Naive B cell (primary cell): ENCODE data around the gene PNLIPRP2. TPM values are rescaled to one million over a fixed set of nuclear protein-coding genes. Genes with fewer than 3 reads are reported as not detected.

ENCODE experiments used
- ATAC-seq, 2 donors: fragments of 150-1000 bp; cut with Tn5 transposase; 2 replicates each; pipeline ENCODE4 v1.10.0; 2021; ENCODE audit warnings: low read depth in 2 of 2, mild to moderate bottlenecking in 2 of 2, moderate library complexity in 2 of 2
- DNase-seq: peaks from one replicate; pipeline ENCODE4 v3.0.0; 2022
- H3K27ac Mint-ChIP-seq, 6 donors: one replicate each; pipeline ENCODE4 v1.8.0; 2020 to 2022; ENCODE audit warnings: mild to moderate bottlenecking in 6 of 6, mixed read lengths in 6 of 6, moderate library complexity in 5 of 6, inconsistent platforms in 2 of 6
- H3K27me3 Mint-ChIP-seq, 3 donors: one replicate each; pipeline ENCODE4 v1.8.0; 2021 to 2022; ENCODE audit warnings: mixed read lengths in 3 of 3, mild to moderate bottlenecking in 1 of 3
- H3K36me3 Mint-ChIP-seq, 2 donors: one replicate each; pipeline ENCODE4 v1.8.0; 2020 to 2022; ENCODE audit warnings: mixed read lengths in 2 of 2, inconsistent platforms in 1 of 2, mild to moderate bottlenecking in 1 of 2
- H3K4me1 Mint-ChIP-seq, 3 donors: one replicate each; pipeline ENCODE4 v1.8.0; 2020 to 2022; ENCODE audit warnings: mixed read lengths in 3 of 3, inconsistent platforms in 1 of 3, mild to moderate bottlenecking in 1 of 3, moderate library complexity in 1 of 3
- H3K4me3 Mint-ChIP-seq, 8 donors: one replicate each; pipeline ENCODE4 v1.8.0; 2020 to 2022; ENCODE audit warnings: mild to moderate bottlenecking in 8 of 8, mixed read lengths in 8 of 8, moderate library complexity in 8 of 8, inconsistent platforms in 2 of 8
- H3K9me3 Mint-ChIP-seq, 7 donors: one replicate each; pipeline ENCODE4 v1.8.0; 2020 to 2022; ENCODE audit warnings: mixed read lengths in 7 of 7, mild to moderate bottlenecking in 5 of 7, inconsistent platforms in 2 of 7, moderate library complexity in 1 of 7
- polyA plus RNA-seq, 6 donors: library from polyadenylated mRNA; unstranded; fragments of 300-500 nt; fragmentation: Illumina TruSeq; gene quantifications; one replicate each; pipeline ENCODE4 v1.2.3, GENCODE V29; 2021; ENCODE audit warnings: low read depth in 6 of 6

PNLIPRP2 gene
- polyA plus RNA-seq, 6 donors from 2014 or later, result not detected

DNA sequence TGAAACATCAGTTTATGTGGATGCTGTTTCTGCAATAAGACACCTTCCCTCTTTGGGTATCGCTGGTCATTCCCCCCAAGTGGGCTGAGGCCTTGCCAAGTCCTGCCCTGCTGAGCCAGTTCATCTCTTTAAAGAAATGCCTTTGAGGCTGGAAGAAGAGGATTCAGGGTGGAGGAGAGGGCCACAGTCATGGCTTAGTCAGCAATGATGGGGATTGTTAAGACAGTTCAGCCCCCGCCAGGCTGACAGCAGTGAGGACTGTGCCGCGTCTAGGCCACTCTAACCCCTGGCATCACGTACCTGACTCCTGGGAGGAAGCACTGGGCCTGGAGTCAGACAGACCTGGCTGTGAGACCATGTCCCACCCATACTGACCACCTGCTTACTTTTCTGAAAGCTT is 48.3 kb downstream of the PNLIPRP2 start:
- peaks cover 9 to 14% (median 14%) of the 10 kb centered on the region in 3 donors for H3K27me3 Mint-ChIP-seq
- no peak overlapping the region for H3K4me3 Mint-ChIP-seq
- ATAC-seq, result no peak
- H3K27ac Mint-ChIP-seq, result no peak overlapping the region
- no peak for DNase-seq
- no peaks in the 10 kb centered on the region for H3K36me3 Mint-ChIP-seq
- H3K9me3 Mint-ChIP-seq, result peaks cover 0 to 5% (median 2%) of the 10 kb centered on the region in 7 donors
- H3K4me1 Mint-ChIP-seq, result no peaks in the 10 kb centered on the region

DNA sequence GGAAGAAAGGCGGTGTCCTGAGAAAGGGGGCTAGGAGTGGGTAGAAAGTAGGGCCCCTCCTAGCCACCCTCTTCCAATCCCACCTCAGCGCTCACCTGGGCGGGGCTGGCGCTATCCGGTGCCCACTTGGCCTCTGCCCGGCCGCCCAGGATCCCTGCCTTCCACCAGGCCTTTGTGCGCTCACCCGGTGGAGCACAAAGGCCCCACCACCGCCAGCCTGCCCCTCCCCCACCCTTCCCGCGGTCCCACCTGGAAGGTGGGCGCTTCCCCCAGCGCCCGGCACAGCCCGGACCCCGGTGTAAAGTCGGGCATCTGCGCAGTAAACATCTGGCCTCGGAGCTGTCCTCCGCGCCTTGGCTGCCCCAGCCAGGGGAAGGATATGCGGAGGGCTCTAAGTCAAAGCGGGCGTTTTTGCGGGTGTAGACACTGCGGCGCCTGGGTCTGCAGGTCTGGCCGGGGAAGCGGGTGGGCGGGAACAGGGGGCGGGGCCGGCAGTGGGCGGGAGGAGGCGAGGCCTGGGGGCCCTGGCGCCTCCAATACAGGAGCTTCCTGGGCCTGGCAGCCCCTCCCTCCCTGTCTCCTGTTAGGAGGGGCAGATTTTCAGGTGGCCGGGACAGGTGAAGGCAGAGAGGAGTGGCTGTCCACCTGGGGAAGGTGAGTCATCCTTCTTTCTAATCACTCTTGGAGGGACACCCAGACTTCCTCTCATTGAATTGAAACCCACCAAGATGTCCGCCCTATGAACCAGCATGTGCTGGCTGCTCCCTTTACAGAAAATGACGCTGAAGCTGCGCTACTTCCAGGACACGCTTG is 49.3 kb downstream of the PNLIPRP2 start:
- Mint-ChIP-seq H3K27me3 (peaks cover 9 to 14% (median 14%) of the 10 kb centered on the region in 3 donors), H3K36me3 (no peaks in the 10 kb centered on the region), H3K4me3 (no peak overlapping the region), H3K27ac (no peak overlapping the region), H3K4me1 (no peaks in the 10 kb centered on the region), H3K9me3 (peaks cover 0 to 5% (median 2%) of the 10 kb centered on the region in 7 donors)
- ATAC-seq (no peak), DNase-seq (no peak)

DNA sequence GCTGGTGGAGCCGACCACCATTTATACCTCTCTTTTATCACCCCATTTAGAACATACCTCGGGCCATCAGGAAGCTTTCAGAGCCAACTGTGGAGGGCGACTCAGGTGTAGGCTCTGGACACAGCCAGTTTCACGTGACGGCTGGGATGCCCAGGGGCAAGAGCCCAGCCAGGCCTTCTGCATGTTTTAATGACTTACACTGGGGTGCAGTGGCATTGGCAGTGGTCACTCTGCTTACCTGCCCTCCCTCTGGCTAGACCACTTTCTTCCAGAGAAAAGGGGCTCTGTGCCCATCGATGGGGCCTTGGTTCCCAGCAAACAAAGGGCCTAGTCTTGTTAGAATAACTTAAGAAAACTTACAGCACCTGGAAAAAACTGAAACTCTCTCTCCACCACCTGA is 50.0 kb downstream of the PNLIPRP2 start:
- no peaks in the 10 kb centered on the region for H3K4me1 Mint-ChIP-seq
- ATAC-seq (no peak), DNase-seq (no peak)
- peaks cover 0 to 5% (median 2%) of the 10 kb centered on the region in 7 donors for H3K9me3 Mint-ChIP-seq
- H3K36me3 Mint-ChIP-seq, result no peaks in the 10 kb centered on the region
- peaks cover 9 to 14% (median 14%) of the 10 kb centered on the region in 3 donors for H3K27me3 Mint-ChIP-seq
- H3K27ac Mint-ChIP-seq, result no peak overlapping the region
- H3K4me3 Mint-ChIP-seq, result no peak overlapping the region

DNA sequence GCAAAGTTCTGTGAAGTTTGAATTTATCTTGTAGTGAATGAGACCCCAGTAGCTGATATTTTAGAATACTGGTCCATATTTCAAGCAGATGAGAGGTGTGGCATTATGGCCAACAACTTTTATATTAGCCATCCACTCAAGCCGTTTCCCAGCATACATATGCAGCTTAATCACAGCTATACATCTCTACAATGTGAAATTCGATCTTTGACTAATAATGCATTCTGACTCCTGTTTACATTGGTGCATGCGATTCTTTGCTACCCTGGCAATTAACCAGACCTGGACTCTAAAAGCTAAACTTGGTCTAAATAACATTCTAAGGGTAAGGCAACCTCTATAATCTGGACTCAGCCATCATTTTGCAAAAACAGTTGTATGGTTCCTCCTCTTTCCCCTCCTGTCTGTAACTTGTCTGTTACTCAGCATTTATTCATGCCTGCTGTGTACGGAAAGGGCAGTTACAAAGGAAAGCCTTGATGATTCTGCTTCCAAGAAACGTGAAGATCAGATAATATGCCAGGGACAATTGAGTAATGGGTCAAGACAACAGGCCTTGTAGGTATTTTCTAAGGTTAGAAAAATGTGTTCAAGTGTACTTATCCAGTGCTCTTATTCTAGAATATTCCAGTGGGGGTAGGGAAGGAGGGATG is 50.6 kb downstream of the PNLIPRP2 start:
- Mint-ChIP-seq H3K4me3 (no peak overlapping the region), H3K27me3 (peaks cover 9 to 14% (median 14%) of the 10 kb centered on the region in 3 donors), H3K36me3 (no peaks in the 10 kb centered on the region), H3K27ac (no peak overlapping the region), H3K9me3 (peaks cover 0 to 5% (median 2%) of the 10 kb centered on the region in 7 donors), H3K4me1 (no peaks in the 10 kb centered on the region)
- DNase-seq (no peak), ATAC-seq (no peak)

DNA sequence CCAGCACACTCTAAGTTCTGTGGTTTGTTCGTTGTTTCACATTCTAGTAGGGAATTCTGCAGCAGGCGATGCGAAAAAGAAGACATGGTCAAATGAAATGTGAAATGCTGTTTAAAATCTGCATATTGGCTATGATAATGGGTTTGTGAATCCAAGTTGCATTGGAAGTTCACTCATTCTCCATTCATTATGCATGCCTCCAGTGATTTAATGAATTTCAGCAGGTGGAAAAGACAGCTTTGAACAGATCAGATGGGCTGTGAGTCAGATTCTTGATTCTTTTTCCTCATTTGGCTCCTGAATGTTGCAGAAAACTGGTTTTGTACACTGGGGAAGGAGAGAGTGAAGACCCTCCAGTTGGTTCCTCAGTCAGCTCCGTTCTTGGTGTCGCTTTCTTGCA is 52.1 kb downstream of the PNLIPRP2 start:
- no peak overlapping the region for H3K27ac Mint-ChIP-seq

DNA sequence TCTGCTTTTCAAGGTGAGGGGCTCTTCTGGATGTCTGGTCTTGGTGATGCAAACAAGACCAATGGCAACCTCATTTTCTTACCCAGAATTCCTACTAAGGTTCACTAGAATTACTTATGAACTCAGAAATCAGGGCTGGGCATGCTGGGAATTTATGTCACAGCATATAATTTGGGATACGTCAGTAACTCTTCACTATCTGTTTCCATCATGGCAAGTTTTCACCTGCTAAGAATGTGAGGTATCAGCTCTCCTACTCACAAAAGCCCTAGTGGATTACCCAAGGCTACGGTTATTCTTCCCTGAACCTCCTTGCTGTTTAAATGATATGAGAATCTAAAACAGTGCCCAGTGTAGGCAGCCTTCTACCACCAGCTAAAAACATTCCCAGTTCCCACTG is 53.1 kb downstream of the PNLIPRP2 start:
- DNase-seq (no peak), ATAC-seq (no peak)
- Mint-ChIP-seq H3K4me1 (no peaks in the 10 kb centered on the region), H3K27me3 (peaks cover 9 to 14% (median 13%) of the 10 kb centered on the region in 3 donors), H3K27ac (no peak overlapping the region), H3K36me3 (no peaks in the 10 kb centered on the region), H3K4me3 (no peak overlapping the region), H3K9me3 (peaks cover 0 to 4% (median 0%) of the 10 kb centered on the region in 7 donors)

More for the DNA sequence above, 52.1 kb downstream of the PNLIPRP2 start:
- H3K4me3 Mint-ChIP-seq, result no peak overlapping the region
- no peak for ATAC-seq
- peaks cover 9 to 14% (median 14%) of the 10 kb centered on the region in 3 donors for H3K27me3 Mint-ChIP-seq
- no peaks in the 10 kb centered on the region for H3K36me3 Mint-ChIP-seq
- DNase-seq, result no peak
- H3K9me3 Mint-ChIP-seq, result peaks cover 0 to 4% (median 0%) of the 10 kb centered on the region in 7 donors
- no peaks in the 10 kb centered on the region for H3K4me1 Mint-ChIP-seq

DNA sequence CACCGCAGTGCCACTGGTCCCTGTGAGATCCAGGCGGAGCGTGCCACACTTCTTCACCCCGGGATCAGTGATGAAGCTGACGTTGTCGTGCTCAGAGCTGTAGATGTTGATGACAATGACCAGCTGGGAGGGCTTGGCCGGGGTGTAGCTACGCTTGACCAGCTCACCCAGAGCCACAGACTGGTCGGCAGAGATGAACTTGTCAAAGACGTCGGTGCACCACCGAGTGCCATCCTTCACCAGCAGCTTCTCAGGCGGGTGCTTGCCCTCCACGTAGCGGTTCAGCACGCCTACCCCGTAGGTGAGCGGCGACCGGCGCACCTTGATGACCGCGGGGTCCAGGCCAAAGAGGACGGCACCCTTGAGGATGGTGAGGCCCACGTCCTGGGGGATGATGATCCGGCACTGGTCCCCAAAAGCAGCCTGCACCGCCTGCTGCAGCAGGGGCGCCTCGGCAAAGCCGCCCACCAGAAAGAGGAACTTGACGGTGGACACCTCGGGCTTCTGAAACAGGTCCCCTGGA is 54.2 kb downstream of the PNLIPRP2 start:
- ATAC-seq (no peak), DNase-seq (no peak)
- Mint-ChIP-seq H3K4me1 (no peaks in the 10 kb centered on the region), H3K27me3 (peaks cover 7 to 9% (median 7%) of the 10 kb centered on the region in 3 donors), H3K36me3 (no peaks in the 10 kb centered on the region), H3K9me3 (peaks cover 0 to 4% (median 0%) of the 10 kb centered on the region in 7 donors), H3K27ac (no peak overlapping the region), H3K4me3 (no peak overlapping the region)

DNA sequence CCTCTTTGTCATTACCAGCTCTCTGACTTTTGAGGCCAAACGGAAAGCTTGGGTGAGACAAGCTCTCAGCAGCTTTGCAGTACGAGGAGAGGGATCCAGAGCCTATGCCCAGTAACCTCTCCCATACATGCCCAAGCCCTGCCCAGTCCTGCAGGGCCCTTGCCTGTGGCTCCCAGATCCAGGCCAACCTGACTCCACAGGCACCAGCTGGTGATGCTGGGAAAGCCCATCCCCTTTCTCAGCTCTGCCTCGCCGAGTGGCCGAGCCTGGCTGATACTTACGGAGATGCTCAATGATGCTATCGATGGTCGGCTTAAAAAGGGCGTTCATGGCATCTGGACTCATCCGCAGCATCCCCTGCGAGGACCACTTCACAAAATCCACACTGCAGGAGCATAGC is 55.4 kb downstream of the PNLIPRP2 start:
- H3K27ac Mint-ChIP-seq, result no peak overlapping the region
- H3K4me3 Mint-ChIP-seq, result no peak overlapping the region
- DNase-seq (no peak), ATAC-seq (no peak)
- H3K4me1 Mint-ChIP-seq, result no peaks in the 10 kb centered on the region
- H3K36me3 Mint-ChIP-seq, result no peaks in the 10 kb centered on the region
- peaks cover 0 to 3% (median 0%) of the 10 kb centered on the region in 7 donors for H3K9me3 Mint-ChIP-seq
- peaks cover 0 to 8% (median 0%) of the 10 kb centered on the region in 3 donors for H3K27me3 Mint-ChIP-seq

DNA sequence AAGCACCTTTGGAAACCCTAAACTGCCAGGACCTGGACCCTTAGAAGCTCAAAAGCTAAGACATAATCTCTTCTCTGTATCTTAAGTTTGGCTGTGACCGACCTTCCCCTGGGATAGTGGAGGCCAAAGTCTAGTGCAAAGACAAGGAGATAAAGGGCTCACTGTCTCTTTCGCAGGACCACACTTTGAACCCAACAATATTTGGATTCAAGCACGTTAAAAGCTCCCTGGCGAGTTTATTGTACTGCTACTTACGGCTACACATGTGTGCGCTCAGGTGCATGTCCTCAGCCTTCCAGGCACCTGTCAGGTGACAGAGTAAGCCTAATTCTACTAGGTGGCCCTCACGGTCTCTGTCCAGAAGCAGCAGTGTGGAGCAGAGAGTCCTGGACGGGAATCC is 55.9 kb downstream of the PNLIPRP2 start:
- no peak overlapping the region for H3K27ac Mint-ChIP-seq
- H3K27me3 Mint-ChIP-seq, result peaks cover 0 to 3% (median 2%) of the 10 kb centered on the region in 3 donors
- no peaks in the 10 kb centered on the region for H3K36me3 Mint-ChIP-seq
- H3K4me3 Mint-ChIP-seq, result no peak overlapping the region
- no peak for ATAC-seq
- DNase-seq, result no peak
- H3K9me3 Mint-ChIP-seq, result peaks cover 0 to 3% (median 0%) of the 10 kb centered on the region in 7 donors
- H3K4me1 Mint-ChIP-seq, result no peaks in the 10 kb centered on the region

DNA sequence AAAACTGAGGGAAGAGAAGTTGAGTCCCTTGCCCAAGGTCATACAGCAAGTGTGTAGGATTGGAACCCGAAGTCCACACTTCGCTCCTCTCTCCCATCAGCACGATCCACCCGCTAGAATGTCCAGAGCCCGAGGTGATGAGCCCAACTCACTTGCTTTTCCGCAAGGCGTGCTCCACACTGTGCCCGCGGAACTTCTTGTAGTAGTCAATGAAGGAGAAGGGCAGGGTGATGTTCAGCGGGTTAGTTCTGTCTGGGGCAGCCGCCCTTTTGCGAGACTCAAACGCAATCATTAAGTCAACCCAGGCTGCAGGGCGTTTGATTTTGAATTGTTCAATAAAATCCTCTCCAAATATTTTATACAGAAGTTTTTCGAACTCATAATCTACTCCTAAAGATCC is 58.6 kb downstream of the PNLIPRP2 start:
- ATAC-seq, result no peak
- peaks cover 0 to 6% (median 0%) of the 10 kb centered on the region in 3 donors for H3K27me3 Mint-ChIP-seq

DNA sequence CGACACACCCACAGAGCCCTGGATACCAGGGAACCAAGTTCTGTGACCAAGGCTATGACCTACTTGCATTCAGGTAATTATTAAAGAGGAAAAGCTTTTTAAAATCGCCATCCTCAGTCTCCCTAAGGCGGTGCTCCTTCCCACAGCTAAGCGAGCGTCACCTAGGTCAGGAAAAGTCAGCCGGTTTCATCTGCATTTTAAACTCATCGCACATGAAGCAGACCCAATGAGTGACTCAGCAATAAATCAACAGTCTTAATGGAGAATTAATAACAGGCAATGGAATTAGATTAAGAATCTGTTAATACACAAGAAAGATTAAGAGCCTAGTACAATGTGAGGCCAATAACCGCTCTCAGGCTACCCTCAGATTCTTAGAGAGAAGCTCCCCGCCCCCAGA is 62.4 kb downstream of the PNLIPRP2 start:
- Mint-ChIP-seq H3K27ac (no peak overlapping the region), H3K4me3 (no peak overlapping the region)

More for the DNA sequence above, 58.6 kb downstream of the PNLIPRP2 start:
- H3K27ac Mint-ChIP-seq, result peak overlapping the region in 1 of 6 donors; percentile 69
- H3K4me3 Mint-ChIP-seq, result peak overlapping the region in 1 of 8 donors; percentile 63
- no peaks in the 10 kb centered on the region for H3K36me3 Mint-ChIP-seq
- peaks cover 0 to 3% (median 0%) of the 10 kb centered on the region in 7 donors for H3K9me3 Mint-ChIP-seq
- H3K4me1 Mint-ChIP-seq, result no peaks in the 10 kb centered on the region
- DNase-seq, result no peak

DNA sequence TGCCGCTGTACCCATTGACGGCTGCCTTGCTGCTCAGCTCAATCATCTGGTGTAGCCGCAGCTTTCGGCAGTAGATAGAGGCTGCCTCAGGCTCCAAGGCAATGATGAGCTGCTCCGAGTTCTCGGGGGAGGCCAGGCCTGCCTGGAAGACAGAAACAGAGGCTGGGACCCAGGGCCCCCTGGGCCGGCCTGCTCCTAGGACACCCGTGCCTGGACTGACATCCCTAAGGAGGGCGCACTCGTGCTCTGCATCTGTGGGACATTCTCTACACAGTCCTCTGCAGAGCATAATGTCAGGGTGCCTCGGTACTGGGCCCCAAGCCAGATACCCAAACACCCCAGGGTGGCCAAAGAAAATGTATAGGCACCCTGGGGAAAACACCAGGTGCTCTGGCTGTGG is 63.1 kb downstream of the PNLIPRP2 start:
- Mint-ChIP-seq H3K9me3 (peaks cover 0 to 3% (median 0%) of the 10 kb centered on the region in 7 donors), H3K4me3 (no peak overlapping the region), H3K36me3 (no peaks in the 10 kb centered on the region), H3K4me1 (no peaks in the 10 kb centered on the region), H3K27ac (no peak overlapping the region), H3K27me3 (peaks cover 0 to 12% (median 4%) of the 10 kb centered on the region in 3 donors)
- no peak for ATAC-seq
- DNase-seq, result no peak

More for the DNA sequence above, 62.4 kb downstream of the PNLIPRP2 start:
- H3K4me1 Mint-ChIP-seq, result no peaks in the 10 kb centered on the region
- H3K27me3 Mint-ChIP-seq, result peaks cover 0 to 12% (median 0%) of the 10 kb centered on the region in 3 donors
- H3K9me3 Mint-ChIP-seq, result peaks cover 0 to 3% (median 0%) of the 10 kb centered on the region in 7 donors
- no peaks in the 10 kb centered on the region for H3K36me3 Mint-ChIP-seq
- DNase-seq (no peak), ATAC-seq (no peak)

DNA sequence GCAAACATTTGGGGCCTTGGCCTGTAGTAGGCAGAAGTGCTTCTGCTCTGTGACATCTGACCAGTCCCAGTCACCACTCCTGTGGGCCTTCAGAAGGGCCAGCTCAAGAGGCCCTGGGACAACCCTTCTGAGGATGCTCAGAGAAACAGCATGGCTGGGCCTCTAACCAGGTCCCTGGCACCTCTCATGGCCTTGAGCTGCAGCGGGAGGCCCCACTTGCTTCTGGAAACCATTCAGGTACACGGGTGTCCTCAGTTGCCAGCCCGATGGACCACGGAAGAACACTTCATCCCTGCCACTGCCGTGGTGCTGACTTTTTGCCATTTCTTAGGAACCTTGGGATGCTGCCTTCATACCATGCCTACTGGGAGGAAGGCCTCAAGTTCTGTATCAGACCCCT is 64.0 kb downstream of the PNLIPRP2 start:
- Mint-ChIP-seq H3K4me3 (no peak overlapping the region), H3K27ac (peak overlapping the region in 1 of 6 donors; percentile 22), H3K27me3 (peaks cover 0 to 17% (median 8%) of the 10 kb centered on the region in 3 donors), H3K9me3 (peaks cover 0 to 3% (median 0%) of the 10 kb centered on the region in 7 donors), H3K4me1 (no peaks in the 10 kb centered on the region), H3K36me3 (no peaks in the 10 kb centered on the region)
- DNase-seq (no peak), ATAC-seq (no peak)
